ENCODE data around the gene GDF7.

DNA sequence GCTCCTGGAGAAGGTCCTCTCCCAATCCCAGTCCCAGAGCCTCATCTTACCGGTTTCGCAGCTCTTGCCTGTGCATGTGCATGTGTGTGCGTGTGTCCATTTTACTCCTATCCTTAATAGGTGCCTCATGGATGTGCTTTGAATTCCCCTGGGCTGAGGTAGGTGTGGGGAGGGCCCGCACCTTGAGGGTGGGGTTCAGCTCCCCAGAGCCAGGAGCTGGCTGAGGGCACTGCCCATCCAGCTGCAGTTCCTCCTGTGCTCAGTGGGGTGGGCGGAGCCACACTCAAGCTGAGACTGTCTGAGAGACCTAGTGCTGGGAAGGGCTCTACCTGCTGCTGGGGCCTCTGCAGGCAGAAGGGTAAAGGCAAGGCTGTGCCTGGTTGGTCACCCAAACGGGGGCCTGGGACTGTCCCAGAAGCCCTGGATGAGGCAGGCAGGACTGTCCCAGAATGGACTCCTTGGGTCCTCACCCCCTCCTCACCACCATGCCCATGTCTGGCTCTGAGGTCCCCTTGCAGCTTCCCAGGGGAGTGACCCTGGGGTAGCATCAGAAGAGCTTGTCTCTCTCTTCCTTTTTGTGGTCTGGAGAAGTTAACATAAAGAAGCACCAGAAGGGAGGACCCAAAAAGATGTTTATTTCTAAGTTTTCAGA, 8.9 kb downstream of the GDF7 start:
- TF ChIP-seq, protein P1, sequence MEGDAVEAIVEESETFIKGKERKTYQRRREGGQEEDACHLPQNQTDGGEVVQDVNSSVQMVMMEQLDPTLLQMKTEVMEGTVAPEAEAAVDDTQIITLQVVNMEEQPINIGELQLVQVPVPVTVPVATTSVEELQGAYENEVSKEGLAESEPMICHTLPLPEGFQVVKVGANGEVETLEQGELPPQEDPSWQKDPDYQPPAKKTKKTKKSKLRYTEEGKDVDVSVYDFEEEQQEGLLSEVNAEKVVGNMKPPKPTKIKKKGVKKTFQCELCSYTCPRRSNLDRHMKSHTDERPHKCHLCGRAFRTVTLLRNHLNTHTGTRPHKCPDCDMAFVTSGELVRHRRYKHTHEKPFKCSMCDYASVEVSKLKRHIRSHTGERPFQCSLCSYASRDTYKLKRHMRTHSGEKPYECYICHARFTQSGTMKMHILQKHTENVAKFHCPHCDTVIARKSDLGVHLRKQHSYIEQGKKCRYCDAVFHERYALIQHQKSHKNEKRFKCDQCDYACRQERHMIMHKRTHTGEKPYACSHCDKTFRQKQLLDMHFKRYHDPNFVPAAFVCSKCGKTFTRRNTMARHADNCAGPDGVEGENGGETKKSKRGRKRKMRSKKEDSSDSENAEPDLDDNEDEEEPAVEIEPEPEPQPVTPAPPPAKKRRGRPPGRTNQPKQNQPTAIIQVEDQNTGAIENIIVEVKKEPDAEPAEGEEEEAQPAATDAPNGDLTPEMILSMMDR (conservative IDR thresholded peaks at IDR 0.05; ENCODE audit: low read depth, low read length): no peak
- TF ChIP-seq POLR2A (IDR thresholded peaks at IDR 0.05; ENCODE audit: low read depth, low read length): no peak
- TF ChIP-seq FOS (IDR thresholded peaks at IDR 0.05; ENCODE audit: low read depth, low read length): no peak
- no peak for TF ChIP-seq RFX5 (IDR thresholded peaks at IDR 0.05; ENCODE audit: low read depth, low read length)

All from IMR-90 (cell line).